Measurements from ENCODE around the gene RNU5D-1. TPM values are rescaled to one million over a fixed set of nuclear protein-coding genes. Genes with fewer than 3 reads are reported as not detected.

RNU5D-1 gene
- total RNA-seq, 1 experiment from 2014 or later = not detected

GRCh38 chr1:44759077-44759476 is 28.1 kb upstream of the RNU5D-1 start:
- no peak for TF ChIP-seq CTCF (IDR thresholded peaks at IDR 0.05; ENCODE audit: unreplicated experiment)
- Mint-ChIP-seq H3K4me3 (ENCODE audit: unreplicated experiment) (no peak overlapping the region), H3K27ac (ENCODE audit: low read depth, unreplicated experiment) (no peak overlapping the region), H3K27me3 (ENCODE audit: insufficient read depth, unreplicated experiment) (no peaks in the 10 kb centered on the region), H3K4me1 (ENCODE audit: insufficient read depth, unreplicated experiment) (no peaks in the 10 kb centered on the region), H3K36me3 (ENCODE audit: insufficient read depth, unreplicated experiment) (peaks cover 35% of the 10 kb centered on the region), H3K9me3 (ENCODE audit: unreplicated experiment) (no peaks in the 10 kb centered on the region)
- ChIA-PET CTCF (no interaction called here), POLR2A (interaction anchor here (1.0 kb wide), 1 partner anchor 16 kb away, joined by 3 read pairs; no protein-coding TSS in a partner anchor)
- intact Hi-C loops (cut with micrococcal nuclease) = no loop called here
- no TSS peak for BruUV-seq (replicated peaks)
- no peak for DNase-seq (ENCODE audit: unreplicated experiment)

DNA sequence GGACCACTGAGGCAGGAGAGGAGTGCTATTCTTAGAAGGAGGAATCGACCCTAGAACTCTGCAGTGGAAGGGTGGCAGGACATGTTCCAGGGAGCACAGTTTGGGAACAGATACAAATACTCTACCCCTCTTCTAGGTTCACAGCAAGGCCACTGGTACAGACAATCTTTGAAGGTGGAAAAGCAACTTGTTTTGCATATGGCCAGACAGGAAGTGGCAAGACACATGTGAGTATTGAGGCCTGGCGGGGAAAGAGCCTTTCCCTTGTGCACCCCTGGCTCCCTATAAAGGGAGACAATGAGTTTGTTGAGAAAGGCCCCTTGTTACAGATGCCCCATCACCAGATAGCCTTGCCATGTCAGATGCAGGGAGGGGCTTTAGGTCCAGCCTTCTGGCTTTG is 26.4 kb upstream of the RNU5D-1 start:
- TF ChIP-seq CTCF (IDR thresholded peaks at IDR 0.05; ENCODE audit: unreplicated experiment) = no peak
- Mint-ChIP-seq H3K36me3 (ENCODE audit: insufficient read depth, unreplicated experiment) (peaks cover 46% of the 10 kb centered on the region), H3K27ac (ENCODE audit: low read depth, unreplicated experiment) (no peak overlapping the region), H3K9me3 (ENCODE audit: unreplicated experiment) (no peaks in the 10 kb centered on the region), H3K27me3 (ENCODE audit: insufficient read depth, unreplicated experiment) (no peaks in the 10 kb centered on the region), H3K4me3 (ENCODE audit: unreplicated experiment) (no peak overlapping the region), H3K4me1 (ENCODE audit: insufficient read depth, unreplicated experiment) (no peaks in the 10 kb centered on the region)
- POLR2A ChIA-PET = interaction anchor here (0.6 kb wide), 2 partner anchors 25 to 26 kb away, joined by 3 to 5 read pairs; partner anchors contain the start of gene RNU5D-1
- CTCF ChIA-PET = no interaction called here
- no peak for DNase-seq (ENCODE audit: unreplicated experiment)
- intact Hi-C loops (cut with micrococcal nuclease) = no loop called here
- no TSS peak for BruUV-seq (replicated peaks)

- no peaks in the 10 kb centered on the region for H3K9me3 Mint-ChIP-seq (ENCODE audit: unreplicated experiment)
- no peak overlapping the region for H3K27ac Mint-ChIP-seq (ENCODE audit: low read depth, unreplicated experiment)
- no peak for DNase-seq (ENCODE audit: unreplicated experiment)
- POLR2A ChIA-PET = interaction anchor here (0.7 to 2.1 kb wide), 3 partner anchors 17 to 28 kb away, joined by 4 to 9 read pairs (median 4); partner anchors contain the start of genes RNU5D-1 and RPS8
- H3K4me3 Mint-ChIP-seq (ENCODE audit: unreplicated experiment) = no peak overlapping the region
- no peak for TF ChIP-seq CTCF (IDR thresholded peaks at IDR 0.05; ENCODE audit: unreplicated experiment)
- intact Hi-C loops (cut with micrococcal nuclease) = no loop called here
- H3K27me3 Mint-ChIP-seq (ENCODE audit: insufficient read depth, unreplicated experiment) = no peaks in the 10 kb centered on the region
- H3K36me3 Mint-ChIP-seq (ENCODE audit: insufficient read depth, unreplicated experiment) = peaks cover 65% of the 10 kb centered on the region
- BruUV-seq (replicated peaks) = no TSS peak
- CTCF ChIA-PET = interaction anchor here (0.6 to 1.7 kb wide), 5 partner anchors 14 to 700 kb away, joined by 3 to 12 read pairs (median 3); partner anchors contain the start of gene RNU5D-1
- peaks cover 1% of the 10 kb centered on the region for H3K4me1 Mint-ChIP-seq (ENCODE audit: insufficient read depth, unreplicated experiment)
Measured at GRCh38 chr1:44747878-44748277, 16.9 kb upstream of the RNU5D-1 start.

DNA sequence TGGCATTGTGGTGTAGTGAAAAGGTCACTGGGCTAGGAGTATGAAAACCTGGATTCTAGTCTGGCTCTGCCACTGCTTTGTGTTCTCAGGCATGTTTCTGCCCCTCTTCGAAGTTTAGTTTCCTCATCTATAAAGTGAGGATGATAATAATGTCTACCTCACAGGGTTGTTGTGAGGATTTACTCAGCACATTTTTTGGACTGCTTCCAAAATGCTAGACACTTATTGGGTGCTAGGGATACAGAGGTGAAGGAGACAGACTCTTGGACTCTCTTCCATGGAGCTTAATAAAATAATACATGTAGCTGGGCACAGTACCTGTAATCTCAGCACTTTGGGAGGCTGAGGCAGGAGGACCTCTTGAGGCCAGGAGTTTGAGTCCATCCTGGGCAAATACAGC is 12.2 kb upstream of the RNU5D-1 start:
- no peaks in the 10 kb centered on the region for H3K9me3 Mint-ChIP-seq (ENCODE audit: unreplicated experiment)
- BruUV-seq (replicated peaks) = no TSS peak
- CTCF ChIA-PET = interaction anchor here (0.9 to 3.8 kb wide), 4 partner anchors 10 to 557 kb away, joined by 3 to 18 read pairs (median 4); partner anchors contain the start of gene RNU5D-1
- no peak overlapping the region for H3K27ac Mint-ChIP-seq (ENCODE audit: low read depth, unreplicated experiment)
- no peak for TF ChIP-seq CTCF (IDR thresholded peaks at IDR 0.05; ENCODE audit: unreplicated experiment)
- H3K27me3 Mint-ChIP-seq (ENCODE audit: insufficient read depth, unreplicated experiment) = no peaks in the 10 kb centered on the region
- no peak overlapping the region for H3K4me3 Mint-ChIP-seq (ENCODE audit: unreplicated experiment)
- peaks cover 6% of the 10 kb centered on the region for H3K4me1 Mint-ChIP-seq (ENCODE audit: insufficient read depth, unreplicated experiment)
- POLR2A ChIA-PET = interaction anchor here (0.6 to 9.2 kb wide), 4 partner anchors 12 to 1610 kb away, joined by 3 to 53 read pairs (median 10); partner anchors contain the start of genes RNU5D-1 and RPS8
- H3K36me3 Mint-ChIP-seq (ENCODE audit: insufficient read depth, unreplicated experiment) = peaks cover 47% of the 10 kb centered on the region
- intact Hi-C loops (cut with micrococcal nuclease) = no loop called here
- DNase-seq (ENCODE audit: unreplicated experiment) = no peak
